CD8-positive, alpha-beta memory T cell (primary cell): ENCODE measurements around the gene SNTA1. TPM values are rescaled to one million over a fixed set of nuclear protein-coding genes. Genes with fewer than 3 reads are reported as not detected.
"Not testable (repeated sequence)": the region's sequence is repeated elsewhere in the genome, so short reads cannot be mapped to it uniquely, and the experiment has no call there.

Experiments used
- CTCF ChIA-PET: fragments of 350-600 bp; sonication (Branson Sonifier 250); formaldehyde crosslinking; loops from one replicate; lab custom pipeline; 2021; ENCODE audit warnings: antibody characterized with exemption; lab: Charles Lee
- POLR2A ChIA-PET: fragments of 350-600 bp; sonication (Branson Sonifier 250); formaldehyde crosslinking; loops from one replicate; lab custom pipeline; 2021; ENCODE audit warnings: antibody characterized with exemption; lab: Charles Lee
- DNase-seq, 5 donors: peaks; one replicate each; pipeline versions ENCODE4 v3.0.0 to v3.0.0-alpha.2; 2020 to 2022; ENCODE audit warnings: mixed read lengths in 1 of 5
- H3K27ac ChIP-seq: one replicate; pipeline ENCODE4 v1.7.0; 2013; ENCODE audit warnings: low read depth, mild to moderate bottlenecking, low read length, moderate library complexity
- H3K27me3 ChIP-seq: 2 replicates; pipeline ENCODE4 v1.7.0; 2013; ENCODE audit warnings: low read length, mild to moderate bottlenecking; ENCODE audit not compliant: insufficient read depth, poor library complexity, severe bottlenecking
- H3K36me3 ChIP-seq: 2 replicates; pipeline ENCODE4 v1.7.0; 2013; ENCODE audit warnings: mild to moderate bottlenecking, low read length, moderate library complexity; ENCODE audit not compliant: insufficient read depth
- H3K4me1 ChIP-seq: 2 replicates; pipeline ENCODE4 v1.7.0; 2013; ENCODE audit warnings: mild to moderate bottlenecking, low read length, moderate library complexity; ENCODE audit not compliant: insufficient read depth
- H3K4me3 ChIP-seq: 2 replicates; pipeline ENCODE4 v1.7.0; 2013; ENCODE audit warnings: mild to moderate bottlenecking, low read length
- H3K9me3 ChIP-seq: 2 replicates; pipeline ENCODE4 v1.7.0; 2013; ENCODE audit warnings: mild to moderate bottlenecking, low read length
- H3K27ac Mint-ChIP-seq, 8 donors: one replicate each; pipeline ENCODE4 v1.8.0; 2020 to 2021; ENCODE audit warnings: mixed read lengths in 8 of 8, mild to moderate bottlenecking in 6 of 8, inconsistent platforms in 3 of 8, moderate library complexity in 3 of 8
- H3K27me3 Mint-ChIP-seq, 2 donors: one replicate each; pipeline ENCODE4 v1.8.0; 2020 to 2021; ENCODE audit warnings: mixed read lengths in 2 of 2, mild to moderate bottlenecking in 1 of 2, moderate library complexity in 1 of 2
- H3K36me3 Mint-ChIP-seq, 3 donors: one replicate each; pipeline ENCODE4 v1.8.0; 2020 to 2021; ENCODE audit warnings: mixed read lengths in 3 of 3, inconsistent platforms in 1 of 3, mild to moderate bottlenecking in 1 of 3
- H3K4me1 Mint-ChIP-seq, 3 donors: one replicate each; pipeline ENCODE4 v1.8.0; 2020 to 2021; ENCODE audit warnings: mixed read lengths in 3 of 3, inconsistent platforms in 1 of 3, mild to moderate bottlenecking in 1 of 3
- H3K4me3 Mint-ChIP-seq, 7 donors: one replicate each; pipeline ENCODE4 v1.8.0; 2020 to 2021; ENCODE audit warnings: mixed read lengths in 7 of 7, mild to moderate bottlenecking in 6 of 7, moderate library complexity in 4 of 7, inconsistent platforms in 2 of 7
- H3K9me3 Mint-ChIP-seq, 5 donors: one replicate each; pipeline ENCODE4 v1.8.0; 2020 to 2022; ENCODE audit warnings: mixed read lengths in 5 of 5, mild to moderate bottlenecking in 3 of 5, moderate library complexity in 2 of 5, inconsistent platforms in 1 of 5
- polyA plus RNA-seq: library from polyadenylated mRNA; unstranded; fragments of 300-500 nt; fragmentation: Illumina TruSeq; gene quantifications from one replicate; pipeline ENCODE4 v1.2.3, GENCODE V29; 2021
- total RNA-seq, 2 experiments: library from RNA; stranded (reverse); gene quantifications; one replicate each; pipeline ENCODE4 v1.2.3, GENCODE V29; 2021

Gene SNTA1
- total and polyA plus RNA-seq, 3 experiments from 2014 or later: 4.6 to 11.8 (median 5.6) TPM

DNA sequence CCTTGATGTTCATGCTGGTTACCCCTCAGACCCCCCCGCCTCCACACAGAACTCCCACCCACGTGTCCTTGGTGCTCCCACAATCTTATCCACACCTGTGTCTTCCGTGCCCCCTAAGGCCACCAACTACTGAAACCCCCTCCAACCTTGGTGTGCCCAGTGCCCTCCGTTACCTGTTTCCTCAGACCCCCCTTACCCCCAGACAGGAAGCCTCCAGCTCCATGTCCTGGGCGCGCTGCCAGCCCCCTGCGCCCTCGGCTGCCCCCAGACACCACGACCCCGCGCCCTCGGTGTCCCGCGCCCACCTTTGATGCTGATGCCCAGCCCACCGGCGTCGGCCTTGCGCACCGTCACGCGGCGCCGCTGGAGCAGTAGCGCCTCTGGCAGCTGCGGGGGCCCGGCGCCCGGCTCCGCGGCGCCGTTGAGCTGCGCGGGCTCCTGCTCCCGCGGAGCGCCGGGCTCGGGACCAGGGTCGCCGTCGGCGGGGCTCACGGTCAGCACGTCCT lies 504 bp downstream of the SNTA1 start:
- Histone ChIP-seq H3K4me1 (peaks cover 19% of the 10 kb centered on the region), H3K9me3 (no peaks in the 10 kb centered on the region), H3K36me3 (no peaks in the 10 kb centered on the region), H3K4me3 (peak overlapping the region; percentile 36), H3K27me3 (no peaks in the 10 kb centered on the region), H3K27ac (peak overlapping the region; percentile 65)
- peaks cover 0 to 4% (median 0%) of the 10 kb centered on the region in 3 donors for H3K36me3 Mint-ChIP-seq
- peak overlapping the region in 7 of 8 donors; percentile 23 to 98 (median 77) for H3K27ac Mint-ChIP-seq
- H3K9me3 Mint-ChIP-seq: no peaks in the 10 kb centered on the region
- H3K27me3 Mint-ChIP-seq: peaks cover 0 to 1% of the 10 kb centered on the region in 2 donors
- CTCF ChIA-PET: interaction anchor here (1.0 kb wide), 1 partner anchor 222 kb away, joined by 4 read pairs; no protein-coding TSS in a partner anchor
- POLR2A ChIA-PET: interaction anchor here (0.5 to 2.2 kb wide), 7 partner anchors 42 to 459 kb away, joined by 3 to 14 read pairs (median 8); partner anchors contain the start of genes ACTL10, CBFA2T2 and CDK5RAP1
- peak in 4 of 5 donors; percentile 8 to 64 (median 27) for DNase-seq
- H3K4me3 Mint-ChIP-seq: peak overlapping the region; percentile 78 to 93 (median 88)
- H3K4me1 Mint-ChIP-seq: peaks cover 17 to 26% (median 19%) of the 10 kb centered on the region in 3 donors

DNA sequence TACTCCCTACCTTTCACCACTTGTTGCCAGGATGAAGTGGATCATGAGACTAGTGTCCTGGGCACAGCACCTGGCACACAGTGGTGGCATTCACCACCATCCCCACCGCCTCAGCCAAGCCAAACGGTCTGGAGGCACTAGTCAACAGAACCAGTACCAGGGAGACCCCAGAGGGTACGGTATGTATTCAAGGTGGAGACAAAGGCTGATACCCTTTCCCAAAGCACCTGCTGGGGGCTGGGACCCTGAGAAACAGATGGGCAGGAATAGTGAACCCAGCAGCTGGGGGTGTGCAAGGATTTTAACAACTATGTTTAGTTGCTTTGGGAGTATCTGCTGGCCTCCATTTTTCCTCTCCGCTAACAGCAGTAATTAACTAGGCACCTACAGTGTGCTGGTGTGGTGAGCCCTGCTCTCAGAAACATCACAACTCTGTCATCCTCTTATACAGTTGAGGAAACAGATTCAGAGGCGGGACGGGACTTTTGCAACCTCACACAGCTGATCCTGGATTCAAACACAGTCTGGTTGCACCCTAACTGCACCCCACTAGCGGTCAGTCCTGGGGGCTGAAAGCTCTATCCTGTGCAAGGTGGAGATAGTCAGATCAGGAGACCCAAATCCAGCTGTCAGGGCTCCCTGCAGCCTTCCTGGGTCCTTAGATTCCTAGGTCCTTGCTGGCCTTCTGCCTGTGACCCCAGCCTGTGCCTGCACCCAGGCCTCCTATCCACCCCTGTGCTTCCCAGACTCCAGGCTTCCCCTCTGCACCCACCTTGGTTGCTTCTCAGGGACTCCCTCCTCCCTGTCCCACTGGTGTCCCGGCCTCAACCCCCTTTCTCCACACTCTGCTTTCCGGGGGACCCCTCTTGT lies 1.2 kb downstream of the SNTA1 start:
- H3K27me3 ChIP-seq: no peaks in the 10 kb centered on the region

DNA sequence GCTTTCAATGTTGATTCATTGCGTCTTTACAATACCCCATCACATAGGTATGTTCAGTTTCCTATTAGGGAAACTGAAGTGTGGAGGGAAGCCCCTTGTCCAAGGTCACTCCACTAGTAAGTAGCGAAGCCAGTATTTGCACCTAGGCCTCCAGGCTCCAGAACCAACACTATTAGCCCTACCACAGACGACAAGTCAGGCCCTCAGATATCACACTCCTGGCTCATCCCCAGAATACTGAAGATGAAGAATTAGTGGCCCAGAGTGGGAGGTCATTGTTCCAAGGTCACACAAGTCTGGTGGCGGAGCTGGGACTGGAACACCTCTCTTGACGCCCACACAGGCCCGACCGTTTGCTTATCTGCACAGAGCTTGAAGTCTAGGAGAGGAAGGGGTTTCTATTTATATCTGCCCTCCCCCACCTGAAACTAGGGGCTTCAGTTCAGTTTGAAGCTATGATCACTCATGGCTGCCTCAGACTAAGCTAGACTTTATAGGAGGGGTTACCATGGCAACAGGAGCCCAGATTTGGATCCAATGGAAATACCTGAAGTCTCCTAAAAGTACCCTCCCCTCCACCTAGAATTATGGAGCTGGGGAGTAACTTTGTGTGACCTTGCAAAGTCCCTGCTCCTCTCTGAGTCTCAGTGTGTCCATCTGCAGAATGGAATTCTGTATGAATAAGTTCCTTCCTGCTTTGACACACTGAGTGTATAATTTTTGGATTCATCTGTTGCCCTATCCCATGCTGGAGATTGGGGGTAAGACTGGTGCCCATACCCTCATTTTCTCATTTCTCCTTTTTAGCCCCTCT lies 2.2 kb downstream of the SNTA1 start:
- POLR2A ChIA-PET: no interaction called here
- CTCF ChIA-PET: no interaction called here

More for the DNA sequence above, 1.2 kb downstream of the SNTA1 start:
- Histone ChIP-seq H3K4me3 (peak overlapping the region; percentile 36), H3K27ac (no peak overlapping the region), H3K9me3 (no peaks in the 10 kb centered on the region), H3K36me3 (no peaks in the 10 kb centered on the region), H3K4me1 (peaks cover 19% of the 10 kb centered on the region)
- peak in 1 of 5 donors; percentile 2 for DNase-seq
- ChIA-PET POLR2A (interaction anchor here (1.5 to 2.2 kb wide), 3 partner anchors 41 to 225 kb away, joined by 7 to 11 read pairs (median 9); partner anchors contain the start of genes ACTL10 and CDK5RAP1), CTCF (interaction anchor here (1.0 kb wide), 1 partner anchor 223 kb away, joined by 4 read pairs; no protein-coding TSS in a partner anchor)
- Mint-ChIP-seq H3K27me3 (peaks cover 0 to 1% of the 10 kb centered on the region in 2 donors), H3K9me3 (no peaks in the 10 kb centered on the region), H3K36me3 (peaks cover 0 to 4% (median 0%) of the 10 kb centered on the region in 3 donors), H3K27ac (peak overlapping the region; percentile 23 to 98 (median 74)), H3K4me1 (peaks cover 17 to 26% (median 19%) of the 10 kb centered on the region in 3 donors), H3K4me3 (peak overlapping the region; percentile 78 to 93 (median 88))

DNA sequence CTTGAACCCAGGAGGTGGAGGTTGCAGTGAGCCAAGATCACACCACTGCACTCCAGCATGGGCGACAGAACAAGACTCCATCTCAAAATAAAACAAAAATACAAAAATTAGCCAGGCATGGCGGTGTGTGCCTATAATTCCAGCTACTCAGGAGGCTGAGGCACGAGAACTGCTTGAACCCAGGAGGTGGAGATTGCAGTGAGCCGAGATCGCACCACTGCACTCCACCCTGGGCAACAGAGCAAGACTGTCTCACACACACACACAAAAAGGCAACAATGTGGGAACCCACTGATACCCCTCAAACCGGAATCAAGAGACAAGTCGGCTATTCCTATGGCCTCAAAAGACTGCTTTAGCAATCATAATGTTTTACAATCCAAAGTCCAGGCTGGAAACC lies 3.0 kb downstream of the SNTA1 start:
- Mint-ChIP-seq H3K4me3 (peak overlapping the region in 2 of 7 donors; percentile 30 to 65), H3K4me1 (peaks cover 17 to 26% (median 19%) of the 10 kb centered on the region in 3 donors), H3K27ac (peak overlapping the region in 3 of 8 donors; percentile 18 to 86 (median 79))
- H3K36me3 Mint-ChIP-seq, H3K27me3 Mint-ChIP-seq, H3K27me3 ChIP-seq, H3K9me3 ChIP-seq, CTCF ChIA-PET, H3K9me3 Mint-ChIP-seq, DNase-seq, H3K27ac ChIP-seq, POLR2A ChIA-PET, H3K36me3 ChIP-seq, H3K4me3 ChIP-seq: not testable (repeated sequence)
- H3K4me1 ChIP-seq: peaks cover 19% of the 10 kb centered on the region

More for the DNA sequence above, 2.2 kb downstream of the SNTA1 start:
- Histone ChIP-seq H3K4me3 (no peak overlapping the region), H3K36me3 (no peaks in the 10 kb centered on the region), H3K9me3 (no peaks in the 10 kb centered on the region), H3K27me3 (no peaks in the 10 kb centered on the region), H3K27ac (no peak overlapping the region), H3K4me1 (peaks cover 19% of the 10 kb centered on the region)
- Mint-ChIP-seq H3K9me3 (no peaks in the 10 kb centered on the region), H3K4me1 (peaks cover 17 to 26% (median 19%) of the 10 kb centered on the region in 3 donors), H3K4me3 (peak overlapping the region; percentile 32 to 93 (median 80)), H3K27ac (peak overlapping the region in 5 of 8 donors; percentile 2 to 70 (median 47)), H3K27me3 (peaks cover 0 to under 1% of the 10 kb centered on the region in 2 donors), H3K36me3 (peaks cover 0 to 4% (median 0%) of the 10 kb centered on the region in 3 donors)
- DNase-seq: no peak

GRCh38 chr20:33438481-33438880 lies 5.1 kb downstream of the SNTA1 start:
- Histone ChIP-seq H3K4me3 (no peak overlapping the region), H3K9me3 (no peaks in the 10 kb centered on the region), H3K27me3 (no peaks in the 10 kb centered on the region), H3K27ac (no peak overlapping the region), H3K4me1 (peaks cover 10% of the 10 kb centered on the region), H3K36me3 (no peaks in the 10 kb centered on the region)
- H3K27ac Mint-ChIP-seq: no peak overlapping the region
- H3K9me3 Mint-ChIP-seq: no peaks in the 10 kb centered on the region
- DNase-seq: no peak
- H3K36me3 Mint-ChIP-seq: peaks cover 4 to 13% (median 9%) of the 10 kb centered on the region in 3 donors
- H3K27me3 Mint-ChIP-seq: no peaks in the 10 kb centered on the region
- ChIA-PET POLR2A (no interaction called here), CTCF (no interaction called here)
- H3K4me3 Mint-ChIP-seq: no peak overlapping the region
- H3K4me1 Mint-ChIP-seq: peaks cover 8 to 13% (median 10%) of the 10 kb centered on the region in 3 donors

- H3K27me3 ChIP-seq: no peaks in the 10 kb centered on the region
- Mint-ChIP-seq H3K4me1 (peaks cover 2 to 5% (median 3%) of the 10 kb centered on the region in 3 donors), H3K36me3 (peaks cover 4 to 13% (median 9%) of the 10 kb centered on the region in 3 donors), H3K27me3 (no peaks in the 10 kb centered on the region), H3K27ac (no peak overlapping the region), H3K9me3 (no peaks in the 10 kb centered on the region), H3K4me3 (no peak overlapping the region)
- no peak for DNase-seq
- peaks cover 3% of the 10 kb centered on the region for H3K4me1 ChIP-seq
- ChIA-PET POLR2A (no interaction called here), CTCF (interaction anchor here (0.6 kb wide), 1 partner anchor 191 kb away, joined by 4 read pairs; no protein-coding TSS in a partner anchor)
- H3K36me3 ChIP-seq: no peaks in the 10 kb centered on the region
- no peak overlapping the region for H3K4me3 ChIP-seq
- no peak overlapping the region for H3K27ac ChIP-seq
- no peaks in the 10 kb centered on the region for H3K9me3 ChIP-seq
These were observed 6.2 kb downstream of the SNTA1 start for GRCh38 chr20:33437141-33437911.

GRCh38 chr20:33434434-33434833 lies 9.1 kb downstream of the SNTA1 start:
- CTCF ChIA-PET: no interaction called here

More at GRCh38 chr20:33434434-33434833, 9.1 kb downstream of the SNTA1 start:
- Histone ChIP-seq H3K36me3 (no peaks in the 10 kb centered on the region), H3K9me3 (no peaks in the 10 kb centered on the region), H3K27ac (no peak overlapping the region), H3K27me3 (no peaks in the 10 kb centered on the region), H3K4me3 (no peak overlapping the region), H3K4me1 (no peaks in the 10 kb centered on the region)
- POLR2A ChIA-PET: no interaction called here
- H3K4me1 Mint-ChIP-seq: no peaks in the 10 kb centered on the region
- DNase-seq: no peak
- peaks cover 4 to 14% (median 9%) of the 10 kb centered on the region in 3 donors for H3K36me3 Mint-ChIP-seq
- no peaks in the 10 kb centered on the region for H3K27me3 Mint-ChIP-seq
- H3K9me3 Mint-ChIP-seq: no peaks in the 10 kb centered on the region
- no peak overlapping the region for H3K4me3 Mint-ChIP-seq
- peak overlapping the region in 1 of 8 donors; percentile 83 for H3K27ac Mint-ChIP-seq
